Coronary artery (tissue), 2 donors: ENCODE data around the gene VEGFC.

Source experiments
- DNase-seq: peaks from one replicate; pipeline ENCODE4 v3.0.0-alpha.2; 2017; ENCODE audit warnings: low spot score
- H3K27ac ChIP-seq, 2 donors: fragments of 200-600 bp; sonication (generic); one replicate each; pipeline ENCODE4 v1.5.1; 2016 to 2019
- H3K4me3 ChIP-seq: fragments of 200-600 bp; sonication (generic); 2 replicates; pipeline ENCODE4 v1.5.1; 2016; ENCODE audit warnings: mild to moderate bottlenecking, moderate library complexity
- TF ChIP-seq, protein P1 (sequence below): fragments of 200-600 bp; sonication (generic); IDR thresholded peaks from one replicate; pipeline ENCODE4 v1.5.1; 2019; ENCODE audit warnings: antibody characterized with exemption

Gene VEGFC

DNA sequence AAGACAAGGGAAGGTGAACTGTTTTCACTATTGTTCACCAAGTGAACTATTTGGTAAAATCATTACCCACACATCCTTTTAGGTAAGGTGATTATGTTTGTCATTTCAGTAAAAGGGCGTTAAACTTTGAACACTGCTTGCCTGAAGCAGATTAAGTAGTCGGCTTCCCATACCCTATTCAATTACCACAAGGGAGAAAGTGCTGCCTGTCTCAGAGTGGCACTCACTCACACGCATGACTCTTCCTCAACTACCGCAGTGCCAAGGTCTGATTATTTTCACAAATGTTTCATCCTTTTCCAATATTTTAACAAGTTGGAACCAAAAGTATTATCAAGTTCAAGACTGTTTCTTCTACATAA is 11.0 kb downstream of the VEGFC start:
- Histone ChIP-seq H3K27ac (peak overlapping the region in 1 of 2 donors; percentile 42), H3K4me3 (peak overlapping the region; percentile 5)
- no peak for DNase-seq
- TF ChIP-seq, protein P1, sequence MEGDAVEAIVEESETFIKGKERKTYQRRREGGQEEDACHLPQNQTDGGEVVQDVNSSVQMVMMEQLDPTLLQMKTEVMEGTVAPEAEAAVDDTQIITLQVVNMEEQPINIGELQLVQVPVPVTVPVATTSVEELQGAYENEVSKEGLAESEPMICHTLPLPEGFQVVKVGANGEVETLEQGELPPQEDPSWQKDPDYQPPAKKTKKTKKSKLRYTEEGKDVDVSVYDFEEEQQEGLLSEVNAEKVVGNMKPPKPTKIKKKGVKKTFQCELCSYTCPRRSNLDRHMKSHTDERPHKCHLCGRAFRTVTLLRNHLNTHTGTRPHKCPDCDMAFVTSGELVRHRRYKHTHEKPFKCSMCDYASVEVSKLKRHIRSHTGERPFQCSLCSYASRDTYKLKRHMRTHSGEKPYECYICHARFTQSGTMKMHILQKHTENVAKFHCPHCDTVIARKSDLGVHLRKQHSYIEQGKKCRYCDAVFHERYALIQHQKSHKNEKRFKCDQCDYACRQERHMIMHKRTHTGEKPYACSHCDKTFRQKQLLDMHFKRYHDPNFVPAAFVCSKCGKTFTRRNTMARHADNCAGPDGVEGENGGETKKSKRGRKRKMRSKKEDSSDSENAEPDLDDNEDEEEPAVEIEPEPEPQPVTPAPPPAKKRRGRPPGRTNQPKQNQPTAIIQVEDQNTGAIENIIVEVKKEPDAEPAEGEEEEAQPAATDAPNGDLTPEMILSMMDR = no peak

DNA sequence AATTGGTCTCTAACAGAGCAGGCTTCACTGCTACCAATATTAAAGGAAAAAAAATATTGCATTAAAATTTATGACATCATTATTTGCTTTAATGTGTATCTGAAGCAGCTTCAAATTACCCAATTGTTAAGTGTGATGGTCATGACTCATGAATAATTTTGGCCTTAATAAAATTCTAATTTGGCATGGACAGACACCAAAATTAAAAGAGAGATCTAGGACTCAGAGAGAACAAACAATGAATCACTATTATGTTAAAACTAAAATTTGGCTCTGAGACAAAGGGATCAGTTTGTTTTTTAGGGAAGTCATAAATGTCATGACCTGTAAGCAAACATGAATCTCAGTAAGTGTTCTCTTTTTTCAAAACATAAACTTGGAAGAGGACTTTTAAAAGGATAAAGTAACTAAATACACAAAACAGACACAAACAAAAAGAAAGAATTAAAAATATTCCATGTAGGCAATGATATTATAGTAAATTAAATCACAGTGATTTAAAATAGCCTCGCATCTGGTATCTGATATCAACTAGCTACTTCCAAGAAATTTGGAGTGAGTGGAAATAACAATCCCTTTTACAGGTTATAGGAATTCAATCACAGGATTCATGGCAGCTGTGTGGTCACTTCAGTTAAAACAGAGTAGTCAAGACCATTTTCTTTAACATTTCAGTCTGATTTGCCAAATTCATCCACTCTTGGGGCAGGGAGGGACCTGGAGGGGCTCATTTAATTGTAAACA is 11.6 kb downstream of the VEGFC start:
- Histone ChIP-seq H3K27ac (peak overlapping the region in 1 of 2 donors; percentile 42), H3K4me3 (peak overlapping the region; percentile 5)
- TF ChIP-seq, protein P1 = no peak
- DNase-seq = no peak

DNA sequence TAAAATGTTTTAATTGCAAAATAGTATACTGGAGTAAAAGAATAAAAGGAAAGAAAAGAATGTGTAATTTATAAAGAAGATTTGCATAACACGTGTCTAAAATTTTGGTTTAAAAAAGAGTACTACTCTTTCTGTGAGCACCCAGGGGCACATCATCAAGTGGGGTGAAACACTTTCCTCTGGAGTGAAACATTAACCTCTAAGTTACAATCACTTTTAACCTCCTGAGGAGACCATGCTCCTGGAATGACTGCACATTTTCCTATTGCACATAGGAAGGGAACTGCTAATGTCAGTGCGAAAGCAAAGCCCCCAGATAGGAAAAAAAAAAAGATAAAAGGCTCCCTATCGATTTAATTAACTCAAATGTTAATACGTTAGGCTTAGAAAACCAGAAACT is 13.3 kb downstream of the VEGFC start:
- Histone ChIP-seq H3K4me3 (no peak overlapping the region), H3K27ac (no peak overlapping the region)
- no peak for DNase-seq
- TF ChIP-seq, protein P1 = no peak

GRCh38 chr4:176778491-176778890 is 14.2 kb downstream of the VEGFC start:
- no peak for DNase-seq

DNA sequence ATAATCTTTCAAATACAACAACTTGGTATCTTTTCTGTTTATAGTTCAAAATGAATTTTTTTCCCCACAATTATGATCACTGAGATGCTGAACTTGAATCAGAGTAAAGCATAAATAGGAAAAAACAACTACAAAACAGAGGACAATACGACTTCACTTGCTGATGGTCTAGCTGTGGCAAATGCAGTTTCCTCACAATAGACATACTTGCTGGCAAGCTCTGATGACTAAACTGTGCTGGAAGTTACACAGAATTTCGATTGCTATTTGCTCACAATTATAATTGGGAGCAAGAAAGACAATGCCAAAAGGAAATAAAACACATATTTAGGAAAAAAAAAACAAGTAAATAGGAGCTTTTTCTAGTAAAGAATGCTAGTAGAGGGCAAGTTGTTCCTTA is 14.7 kb downstream of the VEGFC start:
- TF ChIP-seq, protein P1 = no peak
- DNase-seq = no peak
- H3K4me3 ChIP-seq = no peak overlapping the region
- no peak overlapping the region for H3K27ac ChIP-seq

More at GRCh38 chr4:176778491-176778890, 14.2 kb downstream of the VEGFC start:
- Histone ChIP-seq H3K4me3 (no peak overlapping the region), H3K27ac (no peak overlapping the region)
- TF ChIP-seq, protein P1 = no peak

- TF ChIP-seq, protein P1 = no peak
- H3K27ac ChIP-seq = no peak overlapping the region
- no peak overlapping the region for H3K4me3 ChIP-seq
- no peak for DNase-seq
Observed at GRCh38 chr4:176775338-176775737, 17.4 kb downstream of the VEGFC start.

- DNase-seq = no peak
- Histone ChIP-seq H3K27ac (no peak overlapping the region), H3K4me3 (no peak overlapping the region)
- TF ChIP-seq, protein P1 = no peak
Observed at GRCh38 chr4:176774852-176775251, 17.9 kb downstream of the VEGFC start.
